G401.6 (cell line): Measurements from ENCODE around the gene AKIRIN2.
"Not testable (repeated sequence)": the region's sequence is repeated elsewhere in the genome, so short reads cannot be mapped to it uniquely, and the experiment has no call there.

ENCODE experiments used
- FAIRE-seq: peaks from 2 replicates; lab custom pipeline; 2012; peaks lifted over from hg19 to GRCh38; lab: Jason Lieb, UNC

Gene AKIRIN2

DNA sequence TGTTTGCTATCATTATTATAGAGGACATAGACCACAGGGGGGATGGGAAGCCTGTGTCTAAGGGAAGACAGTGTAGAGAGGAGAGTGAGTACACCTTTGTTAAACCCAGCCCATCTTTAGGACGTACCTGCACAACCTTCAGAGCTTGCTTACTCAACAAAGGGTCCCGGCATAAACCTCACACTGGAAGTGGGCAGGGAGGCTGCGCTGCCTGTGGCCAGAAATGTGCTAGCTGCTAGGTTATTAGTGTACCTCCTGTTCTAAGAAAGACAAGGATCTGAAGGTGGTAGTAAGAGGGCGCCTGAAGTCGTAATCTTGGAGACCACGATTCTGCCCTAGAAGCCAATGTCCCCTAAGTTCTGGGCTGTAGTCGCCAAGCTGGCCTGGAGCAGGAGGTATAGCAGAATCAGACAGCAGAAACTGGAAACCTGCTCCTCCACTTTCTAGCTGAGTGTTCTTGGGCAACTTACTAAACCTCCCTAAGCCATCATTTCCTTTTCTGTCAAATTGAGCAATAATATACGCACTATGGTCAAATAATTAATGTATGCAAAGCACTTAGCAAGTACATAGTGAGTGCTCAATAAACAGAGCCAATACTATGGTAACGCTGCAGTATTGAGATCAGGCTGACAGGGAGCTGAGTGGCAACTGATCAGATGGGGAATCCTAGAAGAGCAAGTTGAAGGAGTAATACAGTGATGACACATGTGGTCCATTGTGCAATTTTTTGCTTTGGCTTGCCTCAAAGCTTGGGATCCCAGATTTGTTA, 16.8 kb upstream of the AKIRIN2 start:
- FAIRE-seq = no peak

DNA sequence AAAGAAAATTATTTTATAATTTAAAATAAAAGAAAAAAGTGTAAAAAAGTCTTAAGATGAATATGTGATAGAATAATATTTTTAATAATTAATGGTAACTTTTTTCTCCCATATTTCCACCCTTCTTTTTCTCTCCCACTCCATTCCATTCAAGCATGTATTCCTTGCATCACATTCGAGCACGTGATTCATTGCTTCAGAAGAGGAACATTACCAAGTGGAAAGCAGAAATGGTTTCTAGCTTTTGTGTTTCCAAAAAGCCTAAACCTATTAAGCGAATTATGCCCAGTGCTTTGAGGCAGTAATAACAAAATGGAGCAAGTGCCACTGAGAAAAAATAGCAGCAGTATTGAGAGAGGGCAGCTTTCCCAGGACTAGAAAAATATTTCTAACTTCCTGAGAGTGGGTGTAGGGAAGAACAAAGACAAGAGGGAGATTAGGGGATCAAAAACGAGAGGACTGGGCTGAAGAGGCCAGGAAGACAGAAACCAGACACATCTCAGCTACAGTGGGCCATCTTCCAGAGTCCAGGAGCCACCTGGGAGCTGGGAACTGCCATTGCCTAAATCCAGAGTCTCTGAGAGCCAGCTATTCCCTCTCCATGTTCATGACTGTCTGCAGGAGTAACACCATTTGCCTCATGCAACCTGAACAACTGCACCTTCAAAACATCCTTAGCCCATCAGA, 15.0 kb upstream of the AKIRIN2 start:
- peak; percentile 6 for FAIRE-seq

DNA sequence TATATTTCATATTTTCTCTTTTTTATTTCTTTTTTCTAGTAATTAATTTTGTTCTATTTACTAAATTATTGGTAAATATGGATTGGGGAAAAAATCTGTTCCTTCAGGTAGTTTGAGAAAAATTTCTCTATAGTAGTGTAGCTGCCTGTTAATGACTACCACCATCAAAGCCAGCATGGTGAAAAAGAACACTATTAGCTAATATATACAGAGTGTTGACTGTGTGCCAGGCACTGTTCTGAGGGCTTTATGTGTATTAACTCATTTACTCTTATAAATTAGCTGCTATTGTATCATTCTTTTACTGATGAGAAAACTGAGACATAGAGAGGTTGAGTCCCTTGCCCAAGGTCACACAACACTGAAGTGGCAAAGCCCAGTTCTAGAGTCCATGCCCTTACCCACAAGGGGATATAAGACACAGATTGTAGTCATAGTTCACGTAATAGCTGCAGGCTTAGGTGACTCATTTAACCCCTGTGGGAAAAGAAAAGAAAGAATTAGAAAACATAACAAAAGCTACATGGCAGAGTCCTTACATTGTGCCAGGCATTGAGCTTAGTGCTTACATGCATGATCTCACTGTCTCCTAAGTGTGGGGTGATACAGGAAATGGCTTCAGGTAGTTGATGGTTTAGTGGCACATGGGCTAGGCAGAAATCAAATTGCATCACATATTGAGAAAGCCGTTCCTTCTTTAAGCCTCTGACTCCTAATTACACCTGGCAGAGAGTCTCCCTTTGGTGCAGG, 12.2 kb upstream of the AKIRIN2 start:
- no peak for FAIRE-seq

DNA sequence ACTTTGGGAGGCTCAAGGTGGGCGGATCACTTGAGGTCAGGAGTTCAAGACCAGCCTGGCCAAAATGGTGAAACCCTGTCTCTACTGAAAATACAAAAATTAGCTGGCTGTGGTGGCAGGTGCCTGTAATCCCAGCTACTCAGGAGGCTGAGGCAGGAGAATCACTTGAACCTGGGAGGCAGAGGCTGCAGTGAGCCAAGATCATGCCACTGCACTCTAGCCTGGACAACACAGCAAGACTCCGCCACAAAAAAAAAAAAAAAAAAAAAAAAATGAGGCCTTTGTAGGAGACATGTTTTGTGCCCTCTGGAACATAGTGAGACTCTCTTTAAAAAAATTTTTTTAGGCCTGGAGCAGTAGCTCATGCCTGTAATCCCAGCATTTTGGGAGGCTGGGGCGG, 10.7 kb upstream of the AKIRIN2 start:
- FAIRE-seq = not testable (repeated sequence)

DNA sequence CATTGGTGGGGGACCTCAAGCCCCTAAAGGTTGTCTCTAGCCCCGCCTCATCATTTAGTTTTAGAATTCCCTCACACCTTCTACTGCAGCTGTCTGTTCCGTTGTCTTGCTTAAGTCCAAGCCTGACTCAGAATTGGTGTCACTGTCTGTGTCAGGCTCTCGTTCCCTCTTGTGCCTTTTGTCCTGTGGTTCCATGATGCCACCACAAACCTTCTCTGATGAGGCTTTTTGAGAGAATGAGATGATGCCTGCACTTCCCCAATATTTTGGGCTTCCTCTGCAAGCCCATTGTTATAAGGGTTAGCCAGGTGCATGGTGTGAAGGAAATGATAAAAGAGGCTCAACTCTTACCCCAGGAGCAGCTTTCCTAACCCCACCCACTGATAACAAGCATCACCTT, 8.1 kb upstream of the AKIRIN2 start:
- no peak for FAIRE-seq

DNA sequence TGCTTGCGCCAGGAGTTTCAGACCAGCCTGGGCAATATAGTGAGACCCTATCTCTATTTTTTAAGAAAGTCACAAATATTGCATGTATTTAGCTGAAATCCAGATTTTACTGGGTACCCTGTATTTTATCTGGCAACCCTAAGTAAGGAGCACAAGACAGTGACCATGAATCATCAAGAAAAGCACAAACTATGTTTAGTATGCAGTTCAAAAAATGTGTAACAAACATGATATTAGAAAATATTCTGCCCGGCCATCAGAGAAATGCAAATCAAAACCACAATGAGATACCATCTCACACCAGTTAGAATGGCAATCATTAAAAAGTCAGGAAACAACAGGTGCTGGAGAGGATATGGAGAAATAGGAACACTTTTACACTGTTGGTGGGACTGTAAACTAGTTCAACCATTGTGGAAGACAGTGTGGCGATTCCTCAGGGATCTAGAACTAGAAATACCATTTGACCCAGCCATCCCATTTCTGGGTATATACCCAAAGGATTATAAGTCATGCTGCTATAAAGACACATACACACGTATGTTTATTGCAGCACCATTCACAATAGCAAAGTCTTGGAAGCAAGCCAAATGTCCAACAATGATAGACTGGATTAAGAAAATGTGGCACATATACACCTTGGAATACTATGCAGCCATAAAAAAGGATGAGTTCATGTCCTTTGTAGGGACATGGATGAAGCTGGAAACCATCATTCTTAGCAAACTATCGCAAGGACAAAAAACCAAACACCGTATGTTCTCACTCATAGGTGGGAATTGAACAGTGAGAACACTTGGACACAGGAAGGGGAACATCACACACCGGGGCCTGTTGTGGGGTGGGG, 6.8 kb upstream of the AKIRIN2 start:
- not testable (repeated sequence) for FAIRE-seq

DNA sequence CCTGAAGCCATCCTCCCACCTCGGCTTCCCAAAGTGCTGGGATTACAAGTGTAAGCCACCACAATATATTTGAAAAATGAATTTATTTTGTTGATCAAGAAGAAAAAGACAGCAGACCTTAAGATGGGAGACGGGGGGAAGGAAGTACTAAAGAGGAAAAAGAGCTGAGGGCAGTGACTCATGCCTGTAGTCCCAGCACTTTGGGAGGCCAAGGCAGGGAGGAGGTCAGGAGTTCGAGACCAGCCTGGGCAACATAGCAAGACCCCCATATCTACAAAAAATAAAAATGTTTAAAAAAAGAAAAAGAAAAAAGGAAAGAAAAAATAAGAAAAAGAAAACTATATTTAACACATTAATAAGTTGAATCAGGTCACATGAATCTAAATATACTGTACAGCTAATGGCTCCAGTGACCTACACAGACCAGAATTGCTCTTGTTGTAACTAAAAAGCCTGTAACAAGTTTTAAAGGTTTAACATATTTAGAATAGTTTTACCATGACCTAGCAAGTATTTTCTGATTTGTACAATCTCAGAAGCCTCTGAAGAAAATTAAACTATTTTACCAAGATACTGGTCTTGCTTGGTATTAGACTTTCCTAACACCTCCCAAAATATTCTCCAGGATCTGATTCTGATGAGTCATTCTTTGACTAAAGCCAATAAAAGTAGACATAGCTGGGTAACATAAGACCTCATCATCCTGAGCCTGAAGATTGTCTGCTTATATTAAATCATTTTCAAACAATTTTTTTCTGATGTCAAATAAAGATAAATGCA, 4.3 kb upstream of the AKIRIN2 start:
- FAIRE-seq = peak; percentile 68

DNA sequence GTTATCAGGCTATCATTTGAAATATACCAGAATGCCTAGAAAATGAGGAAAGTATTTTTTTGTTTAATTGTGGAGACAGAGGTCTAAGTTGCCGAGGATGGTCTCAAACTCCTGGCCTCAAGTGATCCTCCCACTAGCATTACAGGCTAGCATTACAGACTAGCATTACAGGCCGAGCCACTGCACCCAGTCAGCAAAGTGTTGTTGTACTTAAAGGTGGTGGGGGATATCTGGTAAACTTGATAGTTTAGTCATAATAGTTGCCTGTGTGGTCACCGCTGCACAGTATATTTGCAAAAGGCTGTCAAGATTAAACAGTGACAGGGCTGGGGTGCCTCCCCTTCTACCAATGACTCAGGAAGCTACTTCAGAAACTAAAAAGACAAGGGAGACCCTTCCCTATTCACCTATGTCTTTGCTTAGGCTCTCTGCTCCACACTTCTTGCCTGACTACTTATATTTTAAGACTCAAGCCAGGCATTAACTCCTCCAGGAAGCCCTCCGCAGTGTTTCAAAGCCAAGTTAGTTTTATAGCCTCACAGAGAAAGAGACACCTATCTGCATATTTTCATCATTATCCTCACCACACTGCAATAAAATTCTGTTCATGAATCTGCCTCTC, 3.1 kb upstream of the AKIRIN2 start:
- FAIRE-seq = no peak

DNA sequence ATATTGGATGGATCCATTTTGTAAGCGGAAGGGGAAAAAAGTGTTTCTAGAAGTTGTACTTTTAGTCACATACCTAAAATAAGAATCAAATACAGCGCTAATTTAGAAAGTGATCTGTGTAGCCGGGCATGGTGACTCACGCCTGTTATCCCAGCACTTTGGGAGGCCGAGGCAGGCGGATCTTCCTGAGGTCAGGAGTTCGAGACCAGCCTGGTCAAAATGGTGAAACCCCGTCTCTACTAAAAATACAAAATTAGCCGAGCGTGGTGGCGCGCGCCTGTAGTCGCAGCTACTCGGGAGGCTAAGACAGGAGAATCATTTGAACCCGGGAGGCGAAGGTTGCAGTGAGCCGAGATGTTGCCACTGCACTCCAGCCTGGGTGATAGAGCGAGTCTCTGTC, 1.0 kb upstream of the AKIRIN2 start:
- FAIRE-seq = not testable (repeated sequence)

DNA sequence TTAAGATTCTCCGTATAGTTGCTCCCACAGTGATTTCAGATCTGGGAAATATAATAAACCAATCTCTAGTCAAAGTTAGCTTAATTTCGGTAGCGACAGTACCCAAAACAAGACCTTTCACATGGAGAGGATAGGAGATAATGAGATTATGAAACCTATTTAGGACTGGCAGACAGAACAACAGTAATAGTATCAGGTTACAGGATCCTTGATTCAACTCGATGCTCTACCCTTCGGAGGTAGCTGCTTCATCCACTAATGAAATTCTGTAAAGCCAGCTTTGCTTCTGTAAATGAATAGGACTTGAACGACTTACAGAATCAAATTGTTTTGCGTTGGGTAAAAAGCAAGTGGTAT, 534 bp upstream of the AKIRIN2 start:
- FAIRE-seq = no peak

DNA sequence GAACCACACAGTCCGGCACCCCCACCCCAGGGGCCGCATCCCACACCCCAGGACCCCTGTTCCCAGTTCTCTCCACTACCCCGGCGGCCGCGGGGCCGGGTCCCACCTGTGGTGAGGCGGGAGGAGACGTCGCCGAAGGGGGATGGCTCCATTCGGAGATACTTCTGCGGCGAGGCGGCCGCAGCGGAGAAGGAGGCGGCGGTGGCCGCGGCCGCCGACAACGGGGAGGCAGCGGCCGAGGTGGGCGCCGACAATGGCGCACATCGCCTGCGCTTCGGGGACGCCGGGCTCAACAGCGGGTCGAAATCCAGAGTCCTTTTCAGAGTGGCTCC, 723 bp downstream of the AKIRIN2 start:
- no peak for FAIRE-seq

DNA sequence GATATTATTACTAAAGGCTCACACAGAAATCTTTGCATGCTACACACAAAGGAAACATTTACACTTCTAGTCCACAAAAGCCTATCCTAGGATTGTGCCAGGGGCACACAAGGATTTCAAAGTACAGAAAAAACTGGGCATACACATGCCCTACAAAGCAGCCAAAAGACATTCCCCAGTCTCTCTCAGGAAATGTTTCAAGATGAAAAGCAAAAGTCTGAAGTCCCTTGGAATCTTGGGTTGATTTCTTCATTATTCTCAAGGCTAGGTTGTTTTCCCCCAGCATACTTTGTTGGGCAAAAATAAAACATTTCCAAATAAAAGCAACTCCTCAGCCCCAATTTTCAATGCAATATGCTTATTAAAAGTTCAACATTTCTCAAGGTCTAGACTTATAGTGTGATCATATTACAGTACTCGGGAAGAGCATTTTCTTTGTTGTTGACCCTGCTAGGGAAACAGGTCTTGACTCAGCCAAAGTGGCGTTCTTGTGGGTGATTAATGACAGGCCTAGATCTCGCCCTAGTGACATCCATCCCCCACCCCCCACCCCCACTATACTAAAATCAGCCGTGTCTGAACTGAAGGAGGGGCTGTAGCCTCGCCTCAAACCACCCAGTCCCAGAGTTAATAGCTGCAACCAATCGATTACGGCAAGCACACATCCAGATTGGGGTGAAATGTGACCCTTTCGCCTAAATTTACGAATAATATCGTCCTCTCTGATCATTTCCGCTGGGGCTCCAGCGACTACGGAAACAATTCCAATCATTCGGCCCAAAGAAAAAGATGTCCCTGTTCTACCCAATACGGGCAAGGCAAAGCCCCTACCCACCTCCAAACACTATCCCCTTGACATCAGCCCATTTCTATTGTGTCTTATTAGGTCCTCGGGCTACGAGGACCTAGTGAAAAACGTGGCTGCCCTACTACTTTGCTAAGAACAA, 1.4 kb downstream of the AKIRIN2 start:
- no peak for FAIRE-seq

DNA sequence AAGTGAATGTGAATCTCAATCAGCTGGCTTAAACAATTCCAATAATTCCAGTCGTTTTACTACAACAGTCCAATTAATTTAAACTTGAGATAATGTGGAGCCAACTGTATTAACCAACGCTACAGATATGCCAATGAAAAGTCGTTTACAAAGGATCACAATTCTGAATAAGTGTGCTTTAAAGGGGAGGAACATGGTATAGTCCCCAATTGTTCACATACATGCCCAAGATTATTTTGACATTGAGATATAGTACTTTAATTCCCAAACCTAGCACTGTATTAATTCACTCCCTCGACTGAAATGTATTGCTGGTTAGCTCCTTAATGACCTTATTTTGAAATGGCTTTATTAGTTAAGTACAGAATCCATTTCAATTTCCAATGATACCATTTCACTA, 2.5 kb downstream of the AKIRIN2 start:
- FAIRE-seq = no peak

DNA sequence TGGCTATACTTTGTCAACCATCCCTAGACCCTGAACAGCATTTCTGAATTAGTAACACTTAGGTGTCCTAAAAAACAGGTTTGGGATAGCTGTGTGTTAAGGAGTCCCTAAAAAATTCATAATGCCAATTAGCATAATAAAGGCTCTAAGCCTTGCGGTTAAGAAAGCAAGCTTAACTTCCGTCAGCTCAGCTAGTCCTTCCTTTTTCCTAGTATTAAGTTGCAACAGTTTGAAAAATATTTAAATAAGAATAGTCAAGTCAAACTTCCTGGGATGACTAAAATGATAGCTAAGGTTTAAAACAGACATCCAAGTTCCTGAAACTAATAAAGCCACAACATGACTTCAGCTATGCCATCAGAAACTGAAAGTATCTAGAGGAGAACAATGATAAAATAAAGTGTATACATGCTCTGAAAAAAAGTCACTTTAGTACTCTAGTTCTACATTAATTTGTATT, 3.5 kb downstream of the AKIRIN2 start:
- FAIRE-seq = no peak

DNA sequence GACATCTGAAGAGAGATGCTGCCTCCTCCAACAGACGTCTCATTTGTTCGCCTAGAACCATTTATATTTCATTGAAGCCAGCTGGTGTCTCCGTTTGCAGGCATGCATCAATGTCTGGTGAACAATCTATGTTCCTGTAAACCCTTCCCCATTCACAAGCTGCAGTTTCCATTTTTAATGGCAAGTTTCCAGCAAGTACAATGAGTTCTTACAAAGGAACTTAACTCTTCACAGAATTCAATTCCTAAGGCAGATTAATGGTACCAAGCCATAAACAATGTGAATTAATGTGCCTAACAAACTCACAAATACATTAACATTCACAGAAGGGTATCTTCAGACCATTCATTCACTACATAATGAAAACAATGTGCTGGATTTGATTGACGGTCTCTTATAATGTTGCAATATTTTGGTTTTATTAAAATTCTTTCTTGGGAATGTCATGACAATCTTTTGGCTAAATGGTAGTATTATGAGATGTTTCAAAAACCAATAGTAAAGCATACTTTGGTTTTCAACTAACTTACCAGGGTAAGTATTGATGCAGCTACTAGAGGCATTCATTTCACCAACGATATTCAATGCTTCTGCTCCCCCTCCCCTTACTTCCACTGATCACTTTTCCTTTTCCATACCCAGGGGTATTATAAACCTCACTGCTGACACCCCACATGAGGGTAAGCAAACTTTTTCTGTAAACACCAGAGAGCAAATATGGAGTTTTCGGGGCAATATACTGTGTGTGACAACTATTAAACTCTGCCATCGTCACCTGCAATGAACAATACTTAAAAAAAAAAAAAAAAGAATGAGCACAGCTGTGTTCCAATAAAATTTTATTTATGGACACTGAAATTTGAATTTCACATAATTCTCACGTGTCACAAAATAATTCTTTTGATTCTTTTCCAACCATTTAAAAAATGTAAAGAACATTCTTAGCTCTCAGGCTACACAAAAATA, 4.2 kb downstream of the AKIRIN2 start:
- no peak for FAIRE-seq

DNA sequence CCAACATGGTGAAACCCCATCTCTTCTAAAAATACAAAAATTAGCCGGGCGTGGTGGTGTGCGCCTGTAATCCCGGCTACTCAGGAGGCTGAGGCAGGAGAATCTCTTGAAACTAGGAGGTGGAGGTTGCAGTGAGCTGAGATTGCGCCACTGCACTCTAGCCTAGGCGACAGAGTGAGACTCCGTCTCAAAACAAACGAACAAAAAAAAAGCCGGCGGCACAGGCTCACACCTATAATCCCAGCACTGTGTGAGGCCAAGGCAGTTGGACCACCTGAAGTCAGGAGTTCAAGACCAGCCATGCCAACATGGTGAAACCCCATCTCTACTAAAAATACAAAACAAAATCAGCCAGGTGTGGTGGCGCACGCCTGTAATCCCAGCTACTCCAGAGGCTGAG, 5.2 kb downstream of the AKIRIN2 start:
- FAIRE-seq = not testable (repeated sequence)

DNA sequence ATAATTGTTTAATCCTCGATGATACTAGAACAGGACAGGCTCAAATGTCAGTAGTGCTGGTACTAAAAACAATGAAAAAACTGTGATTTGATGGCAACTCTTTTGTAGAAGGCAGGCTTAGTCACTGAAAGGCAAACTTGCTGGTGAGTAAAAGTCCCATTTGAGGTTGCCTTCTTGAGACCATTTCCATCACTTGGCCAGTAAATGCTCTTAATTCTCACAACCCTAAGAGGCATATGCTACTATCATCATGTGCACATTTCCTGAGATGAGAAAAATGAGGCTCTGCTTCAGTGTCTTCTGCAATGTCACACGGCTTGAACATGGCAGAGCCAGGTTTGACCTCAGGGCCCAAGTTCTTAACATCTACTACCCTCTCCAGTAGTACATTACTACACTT, 9.9 kb downstream of the AKIRIN2 start:
- FAIRE-seq = no peak

DNA sequence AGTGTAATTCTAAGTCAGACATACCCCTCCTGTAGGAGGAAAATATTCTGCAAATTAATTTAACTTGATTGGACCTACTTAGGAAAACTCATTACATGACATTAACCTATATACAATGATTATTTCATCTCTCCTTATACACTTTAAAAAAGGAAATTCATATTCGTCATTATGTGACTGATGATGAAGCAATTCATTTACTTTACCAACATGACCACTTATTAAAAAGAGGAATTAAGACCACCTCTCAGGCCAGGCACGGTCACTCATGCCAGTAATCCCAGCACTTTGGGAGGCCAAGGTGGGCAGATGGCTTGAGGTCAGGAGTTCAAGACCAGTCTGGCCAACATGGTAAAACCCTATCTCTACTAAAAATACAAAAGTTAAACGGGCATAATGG, 11.6 kb downstream of the AKIRIN2 start:
- no peak for FAIRE-seq

DNA sequence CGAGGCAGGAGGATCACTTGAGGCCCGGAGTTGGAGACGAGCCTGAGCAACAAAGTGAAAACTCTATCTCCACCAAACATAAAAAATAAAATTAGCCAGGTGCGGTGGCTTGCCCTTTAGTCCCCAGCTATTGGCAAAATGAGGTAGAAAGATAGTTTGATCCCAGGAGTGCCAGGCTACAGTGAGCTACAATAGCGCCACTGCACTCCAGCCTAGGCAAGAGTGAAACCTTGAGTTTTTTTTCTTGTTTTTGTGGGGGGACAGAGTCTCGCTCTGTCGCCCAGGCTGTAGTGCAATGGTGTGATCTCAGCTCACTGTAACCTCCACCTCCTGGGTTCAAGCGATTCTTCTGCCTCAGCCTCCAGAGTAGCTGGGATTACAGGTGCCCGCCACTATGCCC, 14.1 kb downstream of the AKIRIN2 start:
- FAIRE-seq = not testable (repeated sequence)
